GM12801 (cell line): ENCODE measurements around the gene NFKB1.

Experiments used
- TF ChIP-seq, protein P1 (sequence below): IDR thresholded peaks from one replicate; pipeline ENCODE4 v1.5.1; 2011; ENCODE audit warnings: control low read depth; ENCODE audit not compliant: insufficient read length; ENCODE audit errors: extremely low read depth

The NFKB1 gene

DNA sequence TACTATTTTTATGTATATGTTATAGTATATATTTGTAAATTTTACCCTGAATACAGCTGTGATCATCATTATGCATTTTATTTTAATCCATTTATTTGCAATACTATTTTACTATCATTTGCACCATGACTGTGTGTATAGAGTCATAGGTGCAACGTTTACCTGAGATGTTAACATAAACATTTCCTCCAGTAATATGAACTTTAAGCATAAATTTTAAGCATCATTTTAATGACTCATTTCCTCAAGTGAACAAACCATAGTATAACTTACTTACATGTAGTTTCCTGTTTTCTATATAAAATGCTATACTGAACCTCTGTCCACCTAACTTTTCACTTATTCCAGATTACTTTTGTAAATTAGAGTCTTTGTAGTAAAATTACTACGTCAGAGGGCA lies 92.8 kb downstream of the NFKB1 start:
- TF ChIP-seq, protein P1, sequence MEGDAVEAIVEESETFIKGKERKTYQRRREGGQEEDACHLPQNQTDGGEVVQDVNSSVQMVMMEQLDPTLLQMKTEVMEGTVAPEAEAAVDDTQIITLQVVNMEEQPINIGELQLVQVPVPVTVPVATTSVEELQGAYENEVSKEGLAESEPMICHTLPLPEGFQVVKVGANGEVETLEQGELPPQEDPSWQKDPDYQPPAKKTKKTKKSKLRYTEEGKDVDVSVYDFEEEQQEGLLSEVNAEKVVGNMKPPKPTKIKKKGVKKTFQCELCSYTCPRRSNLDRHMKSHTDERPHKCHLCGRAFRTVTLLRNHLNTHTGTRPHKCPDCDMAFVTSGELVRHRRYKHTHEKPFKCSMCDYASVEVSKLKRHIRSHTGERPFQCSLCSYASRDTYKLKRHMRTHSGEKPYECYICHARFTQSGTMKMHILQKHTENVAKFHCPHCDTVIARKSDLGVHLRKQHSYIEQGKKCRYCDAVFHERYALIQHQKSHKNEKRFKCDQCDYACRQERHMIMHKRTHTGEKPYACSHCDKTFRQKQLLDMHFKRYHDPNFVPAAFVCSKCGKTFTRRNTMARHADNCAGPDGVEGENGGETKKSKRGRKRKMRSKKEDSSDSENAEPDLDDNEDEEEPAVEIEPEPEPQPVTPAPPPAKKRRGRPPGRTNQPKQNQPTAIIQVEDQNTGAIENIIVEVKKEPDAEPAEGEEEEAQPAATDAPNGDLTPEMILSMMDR: no peak

DNA sequence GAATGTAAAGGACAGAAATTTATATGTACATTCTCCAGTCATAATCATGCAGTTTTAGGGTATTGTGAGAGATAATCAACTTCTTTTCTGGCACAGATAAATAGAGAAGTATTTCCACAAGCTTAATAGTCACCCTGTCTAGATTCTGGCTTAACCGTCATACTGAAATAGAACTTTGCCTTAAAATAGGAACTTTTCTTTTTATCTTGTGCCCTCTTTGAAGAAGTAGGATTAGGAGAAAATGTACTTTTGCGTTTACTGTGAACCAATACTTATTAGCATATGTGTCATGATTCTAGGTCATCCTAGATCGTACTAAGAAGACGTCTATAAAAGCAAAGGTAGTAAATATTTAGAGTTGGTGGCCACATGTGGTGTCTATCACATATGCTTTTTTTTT lies 95.4 kb downstream of the NFKB1 start:
- TF ChIP-seq, protein P1: no peak

DNA sequence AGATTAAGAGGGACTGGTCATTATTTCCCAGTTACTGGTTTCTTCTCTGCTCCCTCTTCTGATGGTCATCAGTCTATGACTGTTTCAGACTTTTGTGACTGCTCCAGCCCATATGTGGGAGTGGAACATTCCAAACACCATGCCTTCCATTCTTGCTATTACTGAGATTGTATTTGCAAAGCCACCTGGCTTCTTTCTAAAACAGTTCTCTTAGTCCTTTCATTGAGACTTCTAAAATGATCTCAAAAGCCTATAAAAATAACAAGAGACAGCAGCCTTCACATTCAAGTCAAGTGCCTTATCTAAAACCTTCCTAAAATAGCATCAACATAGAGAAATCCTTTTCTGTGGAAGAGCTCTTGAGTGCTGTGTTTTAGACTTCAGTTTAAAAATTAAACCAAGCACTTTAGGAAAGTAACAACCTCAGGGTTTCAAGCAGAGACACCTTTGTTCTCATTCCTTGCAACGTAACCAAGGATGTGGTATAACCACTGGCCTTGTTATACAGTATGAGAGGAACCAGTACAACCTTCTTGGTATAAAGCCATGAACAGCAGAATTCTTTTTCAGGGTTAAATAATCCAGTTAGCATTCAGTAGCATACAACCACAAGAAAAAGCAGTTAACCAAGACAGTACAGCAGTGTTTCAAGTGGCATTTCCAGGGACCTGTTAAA lies 97.1 kb downstream of the NFKB1 start:
- TF ChIP-seq, protein P1: no peak

DNA sequence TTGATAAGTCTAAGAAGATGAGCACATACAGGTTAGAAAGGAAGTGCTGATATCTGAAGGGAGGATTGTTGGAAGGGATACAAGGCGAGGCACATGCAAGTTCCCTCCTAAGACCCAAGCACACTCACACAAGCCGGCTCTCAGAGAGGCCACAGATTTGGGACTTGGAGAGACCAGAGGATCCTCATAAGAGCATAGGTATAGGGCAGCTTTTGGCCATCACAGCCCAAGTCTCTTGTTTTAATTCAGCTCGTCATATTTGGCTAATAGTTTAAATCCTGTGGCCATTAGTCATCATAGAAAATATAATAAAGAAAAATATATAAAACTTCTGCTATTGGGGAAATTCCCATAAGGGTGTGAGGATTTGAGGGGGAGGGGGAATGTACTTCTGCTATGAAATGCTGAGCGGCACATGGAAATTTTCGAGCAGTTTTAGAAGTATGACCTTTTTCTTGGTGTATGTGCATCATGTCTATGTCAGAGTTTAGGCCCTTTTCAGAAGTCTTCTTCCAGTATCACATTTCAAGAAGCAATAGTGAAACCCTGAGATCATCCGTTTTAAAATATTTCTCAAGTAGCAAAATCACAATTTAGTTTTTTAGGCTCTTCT lies 97.7 kb downstream of the NFKB1 start:
- TF ChIP-seq, protein P1: no peak

DNA sequence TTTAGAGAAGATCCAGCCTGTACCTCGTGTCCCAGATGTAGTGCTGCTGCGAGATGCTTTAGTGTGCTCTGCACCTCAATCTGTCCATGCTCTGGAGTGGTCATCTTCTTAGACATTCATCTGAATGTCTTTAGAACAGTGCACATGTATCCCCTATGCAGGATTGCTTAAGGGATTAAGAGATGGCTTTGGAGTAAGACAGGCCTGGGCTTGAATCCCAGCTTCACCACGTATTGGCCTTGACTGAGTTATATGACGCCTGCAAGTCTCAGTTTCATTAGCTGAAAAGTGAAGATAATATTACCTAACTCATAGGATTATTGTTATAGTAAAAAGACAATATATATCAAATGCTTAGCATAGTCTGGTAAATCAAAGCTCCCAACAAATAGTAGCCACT lies 98.3 kb downstream of the NFKB1 start:
- TF ChIP-seq, protein P1: no peak

DNA sequence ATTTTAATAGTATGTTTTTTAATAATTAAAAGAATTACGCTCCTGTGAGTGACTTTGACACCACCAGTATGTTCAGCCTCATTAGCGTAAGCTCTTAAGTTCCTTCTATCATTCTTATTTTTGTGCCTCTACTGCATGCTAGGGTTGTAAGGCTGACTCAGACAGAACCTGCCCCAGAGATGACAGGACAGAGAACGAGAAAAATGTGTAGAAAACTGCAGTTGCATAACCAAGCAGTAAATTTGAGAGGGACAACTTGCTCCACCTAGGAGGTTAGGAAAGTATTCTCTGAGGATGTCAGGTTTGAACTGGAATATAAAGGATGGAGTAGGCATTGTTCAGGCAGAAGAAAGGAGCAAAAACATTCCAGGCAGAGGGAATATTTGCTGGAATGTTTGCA lies 98.7 kb downstream of the NFKB1 start:
- TF ChIP-seq, protein P1: no peak

DNA sequence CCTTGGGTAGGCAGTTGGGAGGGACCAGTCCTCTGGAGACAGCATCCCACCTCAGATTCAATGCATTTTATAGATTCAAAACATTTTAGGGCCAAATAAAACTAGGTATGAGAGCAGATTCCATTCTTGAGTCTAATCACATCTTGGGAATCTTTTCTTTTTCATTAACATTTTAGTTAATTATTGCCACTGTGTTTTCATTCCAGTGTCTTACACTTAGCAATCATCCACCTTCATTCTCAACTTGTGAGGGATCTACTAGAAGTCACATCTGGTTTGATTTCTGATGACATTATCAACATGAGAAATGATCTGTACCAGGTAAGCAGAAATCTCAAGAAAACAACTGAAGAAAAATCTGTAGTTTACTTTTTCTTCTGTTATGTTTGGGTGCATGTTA lies 99.5 kb downstream of the NFKB1 start:
- TF ChIP-seq, protein P1: no peak
